Stimulated activated CD8-positive, alpha-beta memory T cell treated with anti-CD3 and anti-CD28 coated beads, Interleukin-15, amount 100 ng/mL, for 24 hours (primary cell): ENCODE data around the gene NHSL1.
"Not testable (repeated sequence)": the region's sequence is repeated elsewhere in the genome, so short reads cannot be mapped to it uniquely, and the experiment has no call there.

Source experiments
- DNase-seq: peaks from one replicate; pipeline ENCODE4 v3.0.0-alpha.2; 2020; ENCODE audit warnings: low read depth

Gene NHSL1

GRCh38 chr6:138455746-138456400, 43.4 kb downstream of the NHSL1 start:
- no peak for DNase-seq

- no peak for DNase-seq
These were observed 44.1 kb downstream of the NHSL1 start for GRCh38 chr6:138454981-138455706.

GRCh38 chr6:138451043-138451442, 48.3 kb downstream of the NHSL1 start:
- DNase-seq = no peak

- no peak for DNase-seq
These were observed 48.8 kb downstream of the NHSL1 start for GRCh38 chr6:138450445-138450844.

GRCh38 chr6:138446821-138447220, 52.5 kb downstream of the NHSL1 start:
- no peak for DNase-seq

GRCh38 chr6:138443979-138444378, 55.3 kb downstream of the NHSL1 start:
- DNase-seq = no peak

- DNase-seq = no peak
These were observed 56.6 kb downstream of the NHSL1 start for GRCh38 chr6:138442663-138443062.

GRCh38 chr6:138441965-138442364, 57.3 kb downstream of the NHSL1 start:
- DNase-seq = no peak

- DNase-seq = no peak
These were observed 58.4 kb downstream of the NHSL1 start for GRCh38 chr6:138440758-138441357.

GRCh38 chr6:138440296-138440695, 59.0 kb downstream of the NHSL1 start:
- DNase-seq = no peak

- no peak for DNase-seq
These were observed 59.7 kb downstream of the NHSL1 start for GRCh38 chr6:138439546-138439945.

GRCh38 chr6:138434925-138435324, 64.4 kb downstream of the NHSL1 start:
- no peak for DNase-seq

- DNase-seq = no peak
These were observed 65.2 kb downstream of the NHSL1 start for GRCh38 chr6:138434096-138434495.

GRCh38 chr6:138432063-138432356, 67.3 kb downstream of the NHSL1 start:
- no peak for DNase-seq

- DNase-seq = no peak
These were observed 67.8 kb downstream of the NHSL1 start for GRCh38 chr6:138431256-138432062.

GRCh38 chr6:138430361-138431145, 68.7 kb downstream of the NHSL1 start:
- no peak for DNase-seq

GRCh38 chr6:138429761-138430160, 69.5 kb downstream of the NHSL1 start:
- DNase-seq = no peak

GRCh38 chr6:138428944-138429598, 70.2 kb downstream of the NHSL1 start:
- no peak for DNase-seq

GRCh38 chr6:138427701-138428100, 71.6 kb downstream of the NHSL1 start:
- no peak for DNase-seq

- DNase-seq = no peak
These were observed 72.7 kb downstream of the NHSL1 start for GRCh38 chr6:138426500-138427123.

- not testable (repeated sequence) for DNase-seq
These were observed 74.0 kb downstream of the NHSL1 start for GRCh38 chr6:138425256-138425655.
